ENCODE results near the gene BEST1.

DNA sequence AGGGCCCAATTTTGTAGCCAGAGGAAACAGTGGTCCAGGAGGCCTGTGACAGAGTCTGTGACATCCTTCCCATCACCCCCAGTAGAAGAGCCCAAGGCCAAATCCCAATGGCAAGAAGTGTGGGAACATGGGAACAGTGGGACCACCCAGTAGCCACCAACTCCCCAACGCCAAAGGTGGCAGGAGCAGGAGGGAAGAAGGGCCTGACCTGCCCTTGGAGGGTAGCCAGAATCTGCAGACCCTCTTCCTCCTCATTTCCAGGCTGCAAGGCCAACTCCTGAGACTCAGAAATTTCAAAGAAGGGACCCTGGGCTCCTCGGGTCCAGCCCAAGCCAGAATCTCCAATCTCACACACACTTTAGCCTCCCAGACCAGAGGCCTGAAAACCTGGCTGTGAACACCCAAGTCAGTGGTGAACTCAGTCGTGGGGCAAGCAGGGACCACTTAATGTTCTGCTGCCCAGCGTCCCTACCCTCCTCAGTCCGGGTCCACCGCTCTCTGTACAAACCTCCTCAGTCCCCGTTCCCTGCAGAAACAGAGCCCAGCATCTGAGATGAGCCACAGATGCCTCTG, 38.9 kb upstream of the BEST1 start:
- TF ChIP-seq ATF1 (CRISPR knock-in tag; IDR thresholded peaks at IDR 0.05) (no peak), ZNF619 (CRISPR knock-in tag; IDR thresholded peaks at IDR 0.05) (no peak), NFIC (IDR thresholded peaks at IDR 0.05; ENCODE audit: low read length) (no peak), ZNF333 (CRISPR knock-in tag; IDR thresholded peaks at IDR 0.05; ENCODE audit: borderline replicate concordance) (no peak), POLR2AphosphoS5 (IDR thresholded peaks at IDR 0.05; ENCODE audit: low read depth, low read length) (no peak)
- TF ChIP-seq, protein P1, sequence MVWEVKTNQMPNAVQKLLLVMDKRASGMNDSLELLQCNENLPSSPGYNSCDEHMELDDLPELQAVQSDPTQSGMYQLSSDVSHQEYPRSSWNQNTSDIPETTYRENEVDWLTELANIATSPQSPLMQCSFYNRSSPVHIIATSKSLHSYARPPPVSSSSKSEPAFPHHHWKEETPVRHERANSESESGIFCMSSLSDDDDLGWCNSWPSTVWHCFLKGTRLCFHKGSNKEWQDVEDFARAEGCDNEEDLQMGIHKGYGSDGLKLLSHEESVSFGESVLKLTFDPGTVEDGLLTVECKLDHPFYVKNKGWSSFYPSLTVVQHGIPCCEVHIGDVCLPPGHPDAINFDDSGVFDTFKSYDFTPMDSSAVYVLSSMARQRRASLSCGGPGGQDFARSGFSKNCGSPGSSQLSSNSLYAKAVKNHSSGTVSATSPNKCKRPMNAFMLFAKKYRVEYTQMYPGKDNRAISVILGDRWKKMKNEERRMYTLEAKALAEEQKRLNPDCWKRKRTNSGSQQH (CRISPR knock-in tag; IDR thresholded peaks at IDR 0.05; ENCODE audit: low read depth), result no peak
